IMR-90 (cell line): ENCODE measurements around the gene UNC79. TPM values are rescaled to one million over a fixed set of nuclear protein-coding genes. Genes with fewer than 3 reads are reported as not detected.

Experiments
- ATAC-seq: fragments of 200-7000 bp; cut with Tn5 transposase; 2 replicates; pipeline ENCODE4 v1.9.1; 2020; ENCODE audit warnings: low read depth, mild to moderate bottlenecking, moderate library complexity
- BruUV-seq: library from RNA; stranded (reverse); fragments of 400-500 nt; replicated peaks from 2 replicates; lab custom pipeline; 2021; lab: Mats Ljungman, UMichigan
- CTCF ChIA-PET: fragments of 300-600 bp; formaldehyde crosslinking; extraction: SDS; loops from one replicate; lab custom pipeline; 2021; ENCODE audit warnings: antibody characterized with exemption; lab: Yijun Ruan, JAX
- POLR2A ChIA-PET: fragments of 300-600 bp; sonication (Branson Sonifier 250); formaldehyde crosslinking; loops from one replicate; lab custom pipeline; 2022; ENCODE audit warnings: antibody characterized with exemption; ENCODE audit not compliant: unreplicated experiment; lab: Charles Lee
- DNase-seq: peaks from one replicate; pipeline ENCODE4 v3.0.0; 2013
- H2AFZ ChIP-seq: replicated peaks from 2 replicates; pipeline ENCODE3; 2013; ENCODE audit warnings: low read length, mild to moderate bottlenecking; ENCODE audit not compliant: poor library complexity
- H2AK5ac ChIP-seq: 2 replicates; pipeline ENCODE4 v1.6.1; 2013; ENCODE audit warnings: low read depth, low read length, inconsistent platforms
- H2AK9ac ChIP-seq: replicated peaks from 2 replicates; pipeline ENCODE3; 2013; ENCODE audit warnings: mild to moderate bottlenecking, low read depth, low read length, moderate library complexity; ENCODE audit not compliant: poor library complexity
- H2BK120ac ChIP-seq: 2 replicates; pipeline ENCODE4 v1.6.1; 2013; ENCODE audit warnings: low read depth, low read length, inconsistent platforms
- H2BK15ac ChIP-seq: 3 replicates; pipeline ENCODE4 v1.6.1; 2013; ENCODE audit warnings: low read depth, low read length, inconsistent platforms
- H2BK20ac ChIP-seq: 2 replicates; pipeline ENCODE4 v1.6.1; 2013; ENCODE audit warnings: low read depth, mild to moderate bottlenecking, inconsistent platforms, low read length, moderate library complexity
- H2BK5ac ChIP-seq: 2 replicates; pipeline ENCODE4 v1.6.1; 2013; ENCODE audit warnings: mild to moderate bottlenecking, low read depth, low read length, inconsistent platforms; ENCODE audit not compliant: poor library complexity, severe bottlenecking
- H3K14ac ChIP-seq: replicated peaks from 2 replicates; pipeline ENCODE4 v1.6.1; 2013; ENCODE audit warnings: low read depth, low read length, inconsistent platforms
- H3K18ac ChIP-seq: 2 replicates; pipeline ENCODE4 v1.6.1; 2013; ENCODE audit warnings: low read depth, low read length, control low read depth
- H3K23ac ChIP-seq: 2 replicates; pipeline ENCODE4 v1.6.1; 2013; ENCODE audit warnings: low read depth, low read length, inconsistent platforms
- H3K27ac ChIP-seq: 2 replicates; pipeline ENCODE4 v1.5.1; 2013; ENCODE audit warnings: mild to moderate bottlenecking, control low read depth, low read length; ENCODE audit not compliant: insufficient read depth
- H3K27me3 ChIP-seq: 2 replicates; pipeline ENCODE4 v1.6.1; 2013; ENCODE audit warnings: low read length; ENCODE audit not compliant: control insufficient read depth, insufficient read depth
- H3K36me3 ChIP-seq: 2 replicates; pipeline ENCODE4 v1.6.1; 2013; ENCODE audit warnings: low read length, mixed read lengths; ENCODE audit not compliant: control insufficient read depth, insufficient read depth
- H3K4ac ChIP-seq: 2 replicates; pipeline ENCODE4 v1.6.1; 2013; ENCODE audit warnings: low read depth, low read length, inconsistent platforms
- H3K4me1 ChIP-seq: 2 replicates; pipeline ENCODE4 v1.6.1; 2013; ENCODE audit warnings: low read length, mixed read lengths; ENCODE audit not compliant: control insufficient read depth, insufficient read depth
- H3K4me2 ChIP-seq: 2 replicates; pipeline ENCODE4 v1.6.1; 2013; ENCODE audit warnings: low read depth, mild to moderate bottlenecking, control low read depth, low read length, moderate library complexity
- H3K4me3 ChIP-seq: 2 replicates; pipeline ENCODE4 v1.5.1; 2013; ENCODE audit warnings: low read depth, mild to moderate bottlenecking, control low read depth, low read length, moderate library complexity; ENCODE audit not compliant: insufficient read depth
- H3K56ac ChIP-seq: 2 replicates; pipeline ENCODE4 v1.6.1; 2013; ENCODE audit warnings: low read length, inconsistent platforms; ENCODE audit not compliant: insufficient read depth; ENCODE audit errors: extremely low read depth
- H3K79me1 ChIP-seq, 2 experiments: 2 replicates each; pipeline ENCODE4 v1.6.1; 2013; ENCODE audit warnings: low read length in 2 of 2, inconsistent platforms in 1 of 2, low read depth in 1 of 2
- H3K9ac ChIP-seq: 2 replicates; pipeline ENCODE4 v1.6.1; 2013; ENCODE audit warnings: low read depth, low read length, control low read depth
- H3K9me1 ChIP-seq: 2 replicates; pipeline ENCODE4 v1.6.1; 2013; ENCODE audit warnings: low read length, inconsistent platforms; ENCODE audit not compliant: insufficient read depth
- H3K9me3 ChIP-seq: 2 replicates; pipeline ENCODE4 v1.6.1; 2013; ENCODE audit warnings: low read length; ENCODE audit not compliant: control insufficient read depth, insufficient read depth
- H4K20me1 ChIP-seq: 2 replicates; pipeline ENCODE4 v1.6.1; 2013; ENCODE audit warnings: low read length, inconsistent platforms; ENCODE audit not compliant: insufficient read depth
- H4K5ac ChIP-seq: 2 replicates; pipeline ENCODE4 v1.6.1; 2013; ENCODE audit warnings: mild to moderate bottlenecking, low read depth, low read length, control low read depth
- H4K8ac ChIP-seq, 2 experiments: 2 replicates each; pipeline ENCODE4 v1.6.1; 2013; ENCODE audit warnings: low read depth in 2 of 2, low read length in 2 of 2, control low read depth in 1 of 2, inconsistent platforms in 1 of 2
- H4K91ac ChIP-seq: 2 replicates; pipeline ENCODE4 v1.6.1; 2013; ENCODE audit warnings: low read depth, low read length, inconsistent platforms; ENCODE audit not compliant: insufficient read depth
- CEBPB ChIP-seq: IDR thresholded peaks from 2 replicates; pipeline ENCODE4 v1.6.1; 2012; ENCODE audit warnings: low read depth, low read length, improper control_type of control experiment
- MAFK ChIP-seq: IDR thresholded peaks from 2 replicates; pipeline ENCODE4 v1.6.1; 2012; ENCODE audit warnings: low read depth, low read length, improper control_type of control experiment
- WGBS, 2 experiments: methylation state at CpG; one replicate each; pipeline versions ENCODE4 v1.1.5 to v1.1.7; 2013; ENCODE audit warnings: missing lambda C conversion rate in 2 of 2; ENCODE audit not compliant: insufficient read length in 1 of 2; ENCODE audit errors: extremely low coverage in 2 of 2; 5-methylcytosine and 5-hydroxymethylcytosine counted together
- dilution Hi-C: fragments of 300-500 bp; cut with HindIII; formaldehyde crosslinking; loops from one replicate; pipeline ENCODE4 v1.14.3; 2018; ENCODE audit warnings: low sequenced_read_pairs; ENCODE audit not compliant: unreplicated experiment
- in situ Hi-C: fragments of 300-500 bp; cut with MboI; formaldehyde crosslinking; loops from 3 replicates; pipeline ENCODE4 v1.14.3; 2019; ENCODE audit warnings: low sequenced_read_pairs, inconsistent platforms, mixed read lengths
- intact Hi-C: fragments of 100-400 bp; cut with micrococcal nuclease; formaldehyde crosslinking; loops from 2 replicates; pipeline ENCODE4 v1.10.0; 2022
- polyA plus RNA-seq, 3 experiments: library from polyadenylated mRNA; depleted of rRNA; stranded (reverse); fragments of >200 nt; gene quantifications; 2 replicates each; pipeline ENCODE4 v1.2.3, GENCODE V29; 2012; ENCODE audit warnings: low replicate concordance in 1 of 3
- total RNA-seq: library from RNA; depleted of rRNA; stranded (reverse); fragments of >200 nt; gene quantifications from 2 replicates; pipeline ENCODE4 v1.2.3, GENCODE V29; 2012

UNC79 gene
- total and polyA plus RNA-seq, 2 of the 4 experiments (the other 2 are of a cell fraction), result under 0.01 TPM

DNA sequence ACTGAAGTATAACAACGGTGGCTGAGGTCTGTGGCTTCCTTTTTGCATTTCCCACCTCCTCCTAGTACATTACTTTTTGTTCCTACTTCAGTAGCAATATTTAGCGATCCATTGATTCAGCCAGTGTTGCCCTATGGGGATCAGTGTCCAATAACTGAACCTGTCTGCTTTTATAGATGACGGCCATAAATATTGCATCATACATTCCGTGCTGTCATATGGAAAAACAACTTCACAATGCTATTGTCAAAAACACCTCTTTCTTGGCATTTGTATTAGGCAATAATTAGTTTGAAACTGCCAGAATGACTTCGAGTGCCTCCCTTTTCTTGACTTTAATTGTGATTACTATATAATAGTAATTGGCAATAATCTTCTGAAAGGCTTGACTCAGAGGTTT lies 208.1 kb downstream of the UNC79 start:
- H3K23ac ChIP-seq, result no peak overlapping the region
- TF ChIP-seq CEBPB (peak; percentile 65), MAFK (no peak)
- no peaks in the 10 kb centered on the region for H3K79me1 ChIP-seq
- in situ Hi-C loops (no loop called here), dilution Hi-C loops (no loop called here), intact Hi-C loops (no loop called here)
- H3K9me1 ChIP-seq, result no peaks in the 10 kb centered on the region
- H4K20me1 ChIP-seq, result no peaks in the 10 kb centered on the region
- ChIA-PET POLR2A (no interaction called here), CTCF (no interaction called here)
- H2AFZ ChIP-seq, result no peak overlapping the region
- no peak overlapping the region for H4K91ac ChIP-seq
- ATAC-seq (no peak), DNase-seq (no peak)
- no peak overlapping the region for H3K4ac ChIP-seq
- H2AK5ac ChIP-seq, result no peak overlapping the region
- H3K27ac ChIP-seq, result no peak overlapping the region
- 29% methylated on average over 1 of the region's 5 CpGs; no CpG with 5 or more reads in 1 of the 2 experiments for WGBS, 2 experiments
- H2BK20ac ChIP-seq, result no peak overlapping the region
- no peak overlapping the region for H3K9ac ChIP-seq
- H3K4me1 ChIP-seq, result no peaks in the 10 kb centered on the region
- H2BK5ac ChIP-seq, result no peak overlapping the region
- no peak overlapping the region for H4K5ac ChIP-seq
- no TSS peak for BruUV-seq
- no peak overlapping the region for H2BK120ac ChIP-seq
- no peak overlapping the region for H3K56ac ChIP-seq
- H3K14ac ChIP-seq, result no peak overlapping the region
- no peaks in the 10 kb centered on the region for H3K36me3 ChIP-seq
- no peak overlapping the region for H2BK15ac ChIP-seq
- no peak overlapping the region for H3K18ac ChIP-seq
- H4K8ac ChIP-seq, result no peak overlapping the region
- no peak overlapping the region for H3K4me2 ChIP-seq
- no peak overlapping the region for H2AK9ac ChIP-seq
- H3K27me3 ChIP-seq, result no peaks in the 10 kb centered on the region
- no peak overlapping the region for H3K4me3 ChIP-seq
- H3K9me3 ChIP-seq, result no peaks in the 10 kb centered on the region
